CD14-positive monocyte (primary cell): ENCODE data around the gene MUC5AC. TPM values are rescaled to one million over a fixed set of nuclear protein-coding genes. Genes with fewer than 3 reads are reported as not detected.

Experiments
- DNase-seq, 3 donors: peaks; one replicate each; pipeline ENCODE4 v3.0.0-alpha.2; 2011 to 2022
- H2AFZ ChIP-seq: 2 replicates; pipeline ENCODE4 v1.6.0; 2012; ENCODE audit warnings: mild to moderate bottlenecking, low read depth, low read length, inconsistent platforms; ENCODE audit not compliant: insufficient read depth, poor library complexity, severe bottlenecking
- H3K27ac ChIP-seq, 2 donors: 1 replicate in 1 of 2; 2 replicates in 1 of 2; pipeline ENCODE4 v1.5.1; 2012 to 2013; ENCODE audit warnings: low read length in 2 of 2, control low read depth in 1 of 2, inconsistent platforms in 1 of 2, low read depth in 1 of 2, mild to moderate bottlenecking in 1 of 2
- H3K27me3 ChIP-seq, 2 donors: one replicate each; pipeline versions ENCODE4 v1.6.0 to v1.6.1; 2011 to 2013; ENCODE audit warnings: low read length in 2 of 2; ENCODE audit not compliant: control insufficient read depth in 2 of 2, insufficient read depth in 2 of 2
- H3K36me3 ChIP-seq, 2 donors: replicated peaks in 1 of 2; 1 replicate in 1 of 2; 2 replicates in 1 of 2; pipeline versions ENCODE4 v1.5.1 to v1.6.1; 2012 to 2013; ENCODE audit warnings: low read length in 2 of 2, control low read depth in 1 of 2, inconsistent platforms in 1 of 2, mild to moderate bottlenecking in 1 of 2; ENCODE audit not compliant: insufficient read depth in 2 of 2, control insufficient read depth in 1 of 2
- H3K4me1 ChIP-seq, 2 donors: 1 replicate in 1 of 2; 2 replicates in 1 of 2; pipeline versions ENCODE4 v1.5.1 to v1.6.1; 2012 to 2013; ENCODE audit warnings: low read length in 2 of 2, control low read depth in 1 of 2, inconsistent platforms in 1 of 2, mild to moderate bottlenecking in 1 of 2, moderate library complexity in 1 of 2; ENCODE audit not compliant: insufficient read depth in 2 of 2, control insufficient read depth in 1 of 2
- H3K4me2 ChIP-seq: replicated peaks from 2 replicates; pipeline ENCODE3; 2012; ENCODE audit warnings: low read length, moderate library complexity, mild to moderate bottlenecking; ENCODE audit not compliant: poor library complexity, severe bottlenecking; ENCODE audit errors: extremely low read depth
- H3K4me3 ChIP-seq, 3 experiments: fragments of 200-600 bp in 1 of 3; sonication (generic) in 1 of 3; replicated peaks in 1 of 3; 1 replicate in 2 of 3; 2 replicates in 1 of 3; pipeline ENCODE4 v1.5.1; 2011 to 2013; ENCODE audit warnings: low read length in 3 of 3, mild to moderate bottlenecking in 3 of 3, control low read depth in 2 of 3, low read depth in 2 of 3, inconsistent platforms in 1 of 3, moderate library complexity in 1 of 3
- H3K79me2 ChIP-seq: 2 replicates; pipeline ENCODE4 v1.6.0; 2012; ENCODE audit warnings: mild to moderate bottlenecking, control low read depth, inconsistent platforms, low read length, moderate library complexity; ENCODE audit not compliant: insufficient read depth
- H3K9ac ChIP-seq: 2 replicates; pipeline ENCODE4 v1.6.0; 2017; ENCODE audit warnings: low read length, mild to moderate bottlenecking; ENCODE audit not compliant: insufficient read depth, poor library complexity, severe bottlenecking
- H3K9me3 ChIP-seq, 2 donors: replicated peaks in 1 of 2; 1 replicate in 1 of 2; 2 replicates in 1 of 2; pipeline versions ENCODE4 v1.5.1 to v1.6.1; 2012 to 2013; ENCODE audit warnings: low read length in 2 of 2, control low read depth in 1 of 2; ENCODE audit not compliant: control insufficient read depth in 1 of 2, insufficient read depth in 1 of 2
- H4K20me1 ChIP-seq: 2 replicates; pipeline ENCODE4 v1.6.0; 2012; ENCODE audit warnings: mild to moderate bottlenecking, low read length, control low read depth, moderate library complexity; ENCODE audit not compliant: insufficient read depth
- H3K27ac Mint-ChIP-seq, 7 donors: one replicate each; pipeline ENCODE4 v1.8.0; 2020; ENCODE audit warnings: mild to moderate bottlenecking in 7 of 7, mixed read lengths in 7 of 7, moderate library complexity in 6 of 7, inconsistent platforms in 2 of 7
- H3K27me3 Mint-ChIP-seq, 3 donors: one replicate each; pipeline ENCODE4 v1.8.0; 2021 to 2022; ENCODE audit warnings: low read depth in 3 of 3, mild to moderate bottlenecking in 3 of 3, mixed read lengths in 3 of 3, moderate library complexity in 3 of 3, inconsistent platforms in 1 of 3
- H3K36me3 Mint-ChIP-seq, 2 donors: one replicate each; pipeline ENCODE4 v1.8.0; 2020; ENCODE audit warnings: mixed read lengths in 2 of 2, inconsistent platforms in 1 of 2, mild to moderate bottlenecking in 1 of 2
- H3K4me1 Mint-ChIP-seq: one replicate; pipeline ENCODE4 v1.8.0; 2020; ENCODE audit warnings: mild to moderate bottlenecking, mixed read lengths
- H3K4me3 Mint-ChIP-seq, 2 donors: one replicate each; pipeline ENCODE4 v1.8.0; 2020; ENCODE audit warnings: mild to moderate bottlenecking in 2 of 2, mixed read lengths in 2 of 2, moderate library complexity in 1 of 2
- H3K9me3 Mint-ChIP-seq, 7 donors: one replicate each; pipeline ENCODE4 v1.8.0; 2020 to 2022; ENCODE audit warnings: mixed read lengths in 7 of 7, mild to moderate bottlenecking in 6 of 7, moderate library complexity in 6 of 7, inconsistent platforms in 2 of 7
- WGBS: methylation state at CpG from one replicate; pipeline ENCODE4 v1.1.5; 2013; ENCODE audit warnings: missing lambda C conversion rate; ENCODE audit not compliant: insufficient coverage; 5-methylcytosine and 5-hydroxymethylcytosine counted together
- intact Hi-C, 2 donors: fragments of 100-400 bp; cut with micrococcal nuclease; formaldehyde crosslinking; loops; one replicate each; pipeline versions ENCODE4 v1.15.0 to v1.15.1; 2023
- polyA plus RNA-seq, 3 donors: library from polyadenylated mRNA; depleted of rRNA in 1 of 3; unstranded in 2 of 3; stranded (reverse) in 1 of 3; fragments of 300-500 nt in 2 of 3; fragments of >200 nt in 1 of 3; fragmentation: Illumina TruSeq in 2 of 3; gene quantifications; 1 replicate in 2 of 3; 2 replicates in 1 of 3; pipeline ENCODE4 v1.2.3, GENCODE V29; 2012 to 2021
- TF ChIP-seq, protein P1 (sequence below): fragments of 200-600 bp; IDR thresholded peaks from one replicate; pipeline ENCODE4 v1.8.0; 2022; ENCODE audit warnings: antibody characterized with exemption, mild to moderate bottlenecking

The MUC5AC gene
- polyA plus RNA-seq, 3 donors = not detected

DNA sequence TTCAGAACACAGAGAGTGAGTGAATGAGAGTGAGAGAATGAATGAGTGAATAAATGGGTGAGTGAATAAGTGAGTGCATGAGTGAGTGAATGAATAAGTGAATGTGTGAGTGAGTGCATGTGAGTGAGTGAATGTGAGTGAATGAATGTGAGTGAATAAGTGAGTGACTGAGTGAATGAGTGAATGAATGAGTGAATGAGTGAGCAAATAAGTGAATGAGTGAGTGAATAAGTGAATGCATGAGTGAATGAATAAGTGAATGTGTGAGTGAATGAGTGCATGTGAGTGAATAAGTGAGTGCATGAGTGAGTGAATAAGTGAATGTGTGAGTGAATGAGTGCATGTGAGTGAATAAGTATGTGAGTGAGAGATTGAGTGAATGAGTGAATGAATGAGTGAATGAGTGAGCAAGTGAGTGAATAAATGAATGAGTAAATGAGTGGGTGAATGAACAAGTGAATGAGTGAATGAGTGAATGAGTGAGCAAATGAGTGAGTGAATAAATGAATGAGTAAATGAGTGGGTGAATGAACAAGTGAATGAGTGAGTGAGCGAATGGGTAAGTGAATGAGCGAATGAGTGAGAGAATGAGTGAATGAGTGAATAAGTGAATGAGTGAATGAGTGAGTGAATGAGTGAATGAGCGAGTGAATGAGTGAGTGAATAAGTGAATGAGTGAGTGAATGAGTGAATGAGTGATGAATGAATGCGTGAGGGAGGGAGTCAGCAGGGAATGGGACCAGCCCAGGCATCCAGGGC is 43.8 kb downstream of the MUC5AC start:
- WGBS = 90% methylated on average over 4 of the region's 4 CpGs
- no peaks in the 10 kb centered on the region for H3K4me1 Mint-ChIP-seq
- Histone ChIP-seq H3K27me3 (no peaks in the 10 kb centered on the region), H3K79me2 (no peaks in the 10 kb centered on the region), H4K20me1 (no peaks in the 10 kb centered on the region), H3K9ac (no peak overlapping the region), H3K36me3 (no peaks in the 10 kb centered on the region), H3K4me1 (no peaks in the 10 kb centered on the region), H2AFZ (no peak overlapping the region), H3K27ac (no peak overlapping the region), H3K9me3 (no peaks in the 10 kb centered on the region), H3K4me2 (no peak overlapping the region), H3K4me3 (no peak overlapping the region)
- no peaks in the 10 kb centered on the region for H3K9me3 Mint-ChIP-seq
- H3K4me3 Mint-ChIP-seq = no peak overlapping the region
- TF ChIP-seq, protein P1, sequence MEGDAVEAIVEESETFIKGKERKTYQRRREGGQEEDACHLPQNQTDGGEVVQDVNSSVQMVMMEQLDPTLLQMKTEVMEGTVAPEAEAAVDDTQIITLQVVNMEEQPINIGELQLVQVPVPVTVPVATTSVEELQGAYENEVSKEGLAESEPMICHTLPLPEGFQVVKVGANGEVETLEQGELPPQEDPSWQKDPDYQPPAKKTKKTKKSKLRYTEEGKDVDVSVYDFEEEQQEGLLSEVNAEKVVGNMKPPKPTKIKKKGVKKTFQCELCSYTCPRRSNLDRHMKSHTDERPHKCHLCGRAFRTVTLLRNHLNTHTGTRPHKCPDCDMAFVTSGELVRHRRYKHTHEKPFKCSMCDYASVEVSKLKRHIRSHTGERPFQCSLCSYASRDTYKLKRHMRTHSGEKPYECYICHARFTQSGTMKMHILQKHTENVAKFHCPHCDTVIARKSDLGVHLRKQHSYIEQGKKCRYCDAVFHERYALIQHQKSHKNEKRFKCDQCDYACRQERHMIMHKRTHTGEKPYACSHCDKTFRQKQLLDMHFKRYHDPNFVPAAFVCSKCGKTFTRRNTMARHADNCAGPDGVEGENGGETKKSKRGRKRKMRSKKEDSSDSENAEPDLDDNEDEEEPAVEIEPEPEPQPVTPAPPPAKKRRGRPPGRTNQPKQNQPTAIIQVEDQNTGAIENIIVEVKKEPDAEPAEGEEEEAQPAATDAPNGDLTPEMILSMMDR = no peak
- H3K27ac Mint-ChIP-seq = no peak overlapping the region
- H3K36me3 Mint-ChIP-seq = no peaks in the 10 kb centered on the region
- DNase-seq = no peak
- peaks cover 2 to 4% (median 3%) of the 10 kb centered on the region in 3 donors for H3K27me3 Mint-ChIP-seq
- intact Hi-C loops = loop anchor here in 1 of 2 donors (2.0 to 5.0 kb wide), 2 partner anchors 313 to 371 kb away; partner anchors contain the start of gene DUSP8

DNA sequence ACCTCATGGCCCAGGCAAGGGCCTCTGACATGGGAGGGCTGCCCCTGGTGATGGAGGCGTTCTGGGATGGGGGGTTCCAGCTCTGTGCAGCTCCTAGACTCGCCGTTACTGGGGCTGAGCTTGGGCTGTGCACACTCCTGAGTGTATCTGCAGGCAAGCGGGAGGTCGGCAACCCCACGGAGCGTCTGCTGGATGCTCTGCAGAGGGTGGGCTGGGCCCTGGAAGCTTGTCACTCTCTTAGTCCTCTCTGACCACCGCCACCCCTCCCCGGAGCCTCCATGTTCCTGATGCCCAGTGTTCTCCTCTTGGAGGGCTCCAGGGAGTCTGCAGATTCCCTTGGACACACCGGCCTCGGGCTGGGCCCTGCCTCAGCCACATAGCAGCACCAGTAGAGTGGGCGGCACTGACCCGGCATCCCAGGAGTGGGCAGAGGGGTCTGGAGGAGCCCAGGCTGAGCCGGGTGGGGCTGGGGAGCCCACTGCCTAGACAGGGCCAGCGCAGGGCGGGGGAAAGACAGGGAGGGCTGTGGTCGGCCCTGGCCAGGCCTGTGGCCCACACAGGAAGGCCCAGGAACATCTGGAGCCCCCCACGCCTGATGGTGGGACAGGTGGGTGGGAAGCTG is 44.5 kb downstream of the MUC5AC start:
- Histone ChIP-seq H3K27ac (no peak overlapping the region), H3K4me3 (no peak overlapping the region), H3K4me2 (no peak overlapping the region), H3K36me3 (no peaks in the 10 kb centered on the region), H2AFZ (no peak overlapping the region), H3K9ac (no peak overlapping the region), H4K20me1 (no peaks in the 10 kb centered on the region), H3K4me1 (no peaks in the 10 kb centered on the region), H3K9me3 (no peaks in the 10 kb centered on the region), H3K79me2 (no peaks in the 10 kb centered on the region), H3K27me3 (no peaks in the 10 kb centered on the region)
- Mint-ChIP-seq H3K27ac (no peak overlapping the region), H3K36me3 (no peaks in the 10 kb centered on the region), H3K9me3 (no peaks in the 10 kb centered on the region), H3K4me1 (no peaks in the 10 kb centered on the region), H3K27me3 (peaks cover 2 to 4% (median 3%) of the 10 kb centered on the region in 3 donors), H3K4me3 (no peak overlapping the region)
- intact Hi-C loops = loop anchor here in 1 of 2 donors (2.0 to 5.0 kb wide), 2 partner anchors 313 to 370 kb away; partner anchors contain the start of gene DUSP8
- TF ChIP-seq, protein P1 = no peak
- WGBS = 57% methylated on average over 16 of the region's 18 CpGs
- DNase-seq = no peak
